NCI-H2081 treated with DMSO at 0.1 percent for 48 hours (cell line): ENCODE data around the gene ROBO1.

Experiments used
- DNase-seq: peaks from one replicate; lab custom pipeline; 2025; lab: John Stamatoyannopoulos, UW

The ROBO1 gene

DNA sequence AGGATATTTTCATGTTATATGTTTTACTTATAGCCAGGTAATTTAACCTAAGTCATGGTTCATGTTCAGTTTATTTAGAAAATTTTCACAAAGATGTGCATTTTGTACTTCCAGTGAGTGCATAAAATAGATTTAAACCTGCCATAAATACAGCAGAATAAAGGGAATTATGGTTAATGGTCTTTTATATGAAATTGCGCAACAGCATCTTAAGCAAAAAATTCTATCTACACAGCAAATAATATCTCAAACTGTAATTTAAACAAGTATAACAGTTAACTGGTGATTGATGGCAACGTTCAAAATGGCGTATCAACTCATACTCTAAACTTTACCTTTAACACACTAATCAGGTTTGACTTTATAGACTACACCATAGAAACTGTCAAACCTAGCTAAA is 97.6 kb downstream of the ROBO1 start:
- no peak for DNase-seq

DNA sequence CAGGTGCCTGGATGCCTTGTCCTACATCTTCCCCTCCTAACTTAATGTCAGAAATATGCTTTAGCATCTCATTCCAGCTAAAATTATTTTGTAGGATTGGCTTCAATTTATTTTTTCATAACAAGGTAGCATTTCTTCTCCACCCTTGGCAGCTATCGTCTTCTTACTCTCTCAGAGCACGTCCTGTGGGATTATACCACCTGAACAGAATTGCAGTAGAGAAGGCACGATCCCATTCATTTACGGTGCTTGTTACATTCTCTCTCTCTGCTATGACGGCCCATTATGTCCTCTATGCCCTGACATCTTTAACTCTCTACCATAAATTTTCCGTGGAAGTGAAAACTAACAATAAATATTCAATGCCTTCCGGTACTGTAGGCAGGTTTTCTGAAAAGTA is 103.3 kb downstream of the ROBO1 start:
- no peak for DNase-seq

DNA sequence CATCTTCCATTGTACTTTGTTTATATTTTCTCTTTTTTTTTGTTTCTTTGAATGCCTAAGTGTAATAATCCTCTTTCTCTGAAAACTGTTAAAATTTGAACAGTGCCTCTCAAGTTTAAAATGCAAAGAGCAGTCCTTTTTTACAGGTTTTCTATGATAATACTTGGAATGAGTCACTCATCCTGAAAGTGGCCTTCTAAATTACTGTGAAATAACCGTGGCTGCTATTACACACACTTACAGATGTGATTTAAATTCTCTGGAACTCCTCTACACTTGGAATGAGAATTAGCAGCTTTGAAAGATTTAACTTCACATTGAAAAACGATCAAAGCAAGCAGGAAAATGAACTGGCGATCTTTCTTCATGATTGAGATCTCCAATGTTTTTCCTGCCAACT is 105.9 kb downstream of the ROBO1 start:
- DNase-seq, result no peak

DNA sequence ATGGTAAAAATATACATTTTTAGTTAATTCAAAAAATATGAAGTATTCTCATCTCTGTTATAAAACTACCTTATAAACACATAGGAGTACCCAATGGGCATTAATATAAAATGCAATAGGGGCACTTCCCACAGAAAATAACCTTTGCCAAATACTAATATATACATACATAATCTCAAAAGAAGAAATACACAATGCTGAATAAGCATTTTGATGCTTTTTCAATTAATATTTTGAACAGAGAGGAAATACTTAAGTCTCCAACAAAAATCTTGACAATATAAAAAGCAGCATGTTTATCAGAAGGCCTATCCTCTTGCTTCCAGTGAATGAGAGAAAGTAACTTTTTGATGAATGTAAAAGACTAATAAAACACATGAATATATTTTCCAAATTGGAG is 110.7 kb downstream of the ROBO1 start:
- DNase-seq, result no peak

DNA sequence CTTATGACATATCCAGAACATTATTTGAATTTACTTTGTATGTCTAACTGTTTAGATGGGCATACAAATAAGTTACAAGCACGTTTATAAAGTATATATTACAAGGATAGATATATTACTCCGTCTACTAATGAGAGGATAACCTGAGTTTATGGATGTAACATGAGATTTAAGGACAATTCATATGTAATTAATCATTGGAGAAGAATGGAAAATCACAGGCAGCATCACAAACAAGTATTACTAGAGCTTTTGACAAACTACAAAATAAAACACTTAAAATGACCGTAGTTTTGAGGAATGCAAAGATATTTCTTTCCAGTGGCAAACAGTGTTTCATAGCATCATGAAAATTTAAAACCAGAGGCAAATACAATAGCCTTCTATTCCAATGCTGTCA is 113.8 kb downstream of the ROBO1 start:
- no peak for DNase-seq

DNA sequence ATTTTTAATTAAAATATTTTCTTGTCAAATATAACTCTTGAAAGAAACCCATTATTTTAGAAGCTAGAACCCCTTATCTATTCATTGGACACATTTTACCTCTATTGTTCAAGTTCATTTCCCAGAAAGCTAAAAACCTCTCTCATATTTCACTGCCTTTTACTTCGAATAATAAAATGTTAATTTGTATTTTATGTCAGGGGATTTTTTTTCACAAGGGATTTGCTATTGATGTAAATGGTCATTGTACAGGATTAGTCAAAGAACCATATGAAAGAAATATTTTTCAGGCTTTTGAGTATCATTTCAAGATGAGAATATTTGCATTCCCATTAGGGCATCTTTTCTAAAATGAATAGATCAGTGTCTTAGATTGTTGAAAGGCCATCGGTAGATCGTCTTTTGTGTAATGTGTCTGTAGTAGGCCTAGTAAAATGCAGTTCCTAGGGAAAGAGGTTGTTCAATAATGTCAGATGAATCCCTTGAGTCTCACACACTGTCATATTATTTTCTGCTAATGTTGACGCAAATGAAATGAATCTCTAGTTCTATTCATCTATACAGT is 114.5 kb downstream of the ROBO1 start:
- no peak for DNase-seq

DNA sequence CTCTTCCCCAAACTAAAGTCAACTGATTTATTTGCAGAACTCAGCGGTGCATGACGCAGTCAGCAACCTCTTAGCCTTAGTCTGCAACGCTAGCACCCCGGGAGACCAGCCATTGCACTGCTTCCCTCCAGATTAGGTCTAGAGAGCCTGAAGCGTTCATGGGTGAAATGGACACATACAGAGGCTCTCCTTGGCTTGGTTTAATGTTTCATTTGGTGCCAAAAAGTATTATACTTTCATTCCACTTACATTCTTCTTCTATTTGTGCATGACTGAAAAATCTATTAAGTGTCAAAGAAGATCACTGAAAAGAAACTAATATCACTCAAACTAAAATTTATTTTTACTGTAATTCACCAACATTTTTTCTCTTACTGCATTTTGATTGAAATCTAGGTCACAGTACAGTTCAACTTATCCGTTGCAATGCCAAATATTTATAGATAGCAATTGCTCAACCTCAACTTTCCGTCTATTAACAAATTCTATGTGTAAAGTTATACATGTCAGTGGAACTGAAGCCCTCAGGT is 116.2 kb downstream of the ROBO1 start:
- DNase-seq, result peak; percentile 2

DNA sequence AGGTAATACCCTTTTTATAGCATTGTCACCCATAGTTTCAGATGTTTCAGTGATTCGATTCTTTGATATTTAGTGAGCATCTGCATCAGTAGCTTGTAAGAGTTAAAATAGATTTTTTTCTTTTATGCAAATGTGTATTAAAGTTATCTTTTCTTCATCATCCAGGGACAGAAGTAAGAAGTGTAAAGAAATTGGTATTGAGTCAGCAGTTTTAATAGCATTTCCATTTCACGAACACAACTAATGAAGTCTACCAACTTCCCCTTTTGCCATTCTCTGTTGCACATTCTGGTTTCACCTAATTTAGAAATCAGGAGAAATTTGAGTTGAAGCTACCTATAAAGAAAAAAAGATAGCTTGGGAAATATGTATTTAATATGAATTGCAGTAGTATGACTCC is 127.9 kb downstream of the ROBO1 start:
- DNase-seq, result no peak

DNA sequence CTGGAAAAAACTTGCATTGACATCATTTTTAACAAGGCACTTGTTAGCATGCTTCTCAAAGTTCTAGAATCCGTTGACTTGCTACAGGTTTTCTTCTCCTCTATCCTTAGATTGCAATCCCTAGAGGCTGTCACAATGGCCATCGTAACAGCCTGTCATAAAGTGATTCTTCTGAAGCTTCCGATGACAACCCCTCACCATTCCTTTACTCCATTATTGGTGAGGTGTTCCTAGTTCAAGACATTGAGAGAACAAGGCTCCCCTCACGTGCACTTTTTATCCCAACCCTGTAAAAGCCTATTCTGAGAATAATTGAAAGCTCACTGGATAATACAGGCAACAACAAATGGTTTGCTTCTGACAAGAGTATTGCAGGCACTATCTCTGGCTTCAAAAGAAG is 131.4 kb downstream of the ROBO1 start:
- no peak for DNase-seq

DNA sequence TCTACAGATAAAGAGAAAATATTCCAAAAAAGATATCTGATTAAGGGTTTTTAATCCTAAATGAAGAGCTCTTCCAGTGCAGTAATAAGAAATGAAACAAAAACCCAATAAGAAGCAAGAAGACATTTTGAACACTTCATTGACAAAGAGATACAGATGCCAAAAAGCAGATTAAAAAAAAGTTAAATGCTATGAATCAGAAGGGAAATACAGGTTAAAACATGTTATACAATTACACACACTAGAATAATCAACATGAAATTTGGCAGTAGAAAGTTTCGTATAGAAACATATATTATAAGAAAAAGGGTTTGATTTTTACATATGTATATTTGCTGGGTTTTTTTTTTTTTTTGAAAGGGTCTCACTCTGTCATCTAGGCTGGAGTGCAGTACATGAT is 135.0 kb downstream of the ROBO1 start:
- no peak for DNase-seq

DNA sequence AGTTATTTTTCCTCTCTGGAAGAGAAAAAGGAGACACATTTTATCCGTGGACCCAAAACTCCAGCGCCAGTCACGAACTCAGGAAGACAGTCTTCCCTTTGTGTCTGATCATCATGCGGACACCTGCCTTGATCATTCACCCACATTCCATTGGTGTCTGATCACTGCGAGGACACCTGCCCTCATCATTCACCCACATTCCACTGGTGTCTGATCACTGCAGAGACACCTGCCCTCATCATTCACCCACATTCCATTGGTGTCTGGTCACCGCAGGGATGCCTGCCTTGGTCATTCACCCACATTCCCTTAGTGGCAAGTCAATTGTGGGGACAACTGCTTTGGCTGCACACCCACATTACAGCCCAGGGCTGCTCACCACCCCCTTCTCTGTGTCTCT is 148.9 kb downstream of the ROBO1 start:
- DNase-seq, result no peak

DNA sequence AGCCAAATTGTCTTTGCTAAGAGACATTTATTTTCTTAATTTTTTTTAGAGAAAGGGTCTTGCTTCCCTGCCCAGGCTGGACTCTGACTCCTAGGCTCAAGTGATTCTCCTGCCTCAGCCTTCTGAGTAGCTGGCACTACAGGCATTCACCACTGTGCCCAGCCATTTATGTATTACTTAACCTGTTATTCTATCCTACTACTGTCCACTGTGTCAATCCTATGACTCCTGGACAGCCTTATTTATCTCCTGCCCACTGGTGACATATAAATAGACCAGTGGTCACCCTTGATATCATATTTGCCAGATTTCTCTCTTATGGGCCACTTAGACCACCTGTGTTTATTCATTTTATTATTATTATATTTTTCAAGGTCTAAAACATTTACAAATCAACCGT is 161.4 kb downstream of the ROBO1 start:
- no peak for DNase-seq

DNA sequence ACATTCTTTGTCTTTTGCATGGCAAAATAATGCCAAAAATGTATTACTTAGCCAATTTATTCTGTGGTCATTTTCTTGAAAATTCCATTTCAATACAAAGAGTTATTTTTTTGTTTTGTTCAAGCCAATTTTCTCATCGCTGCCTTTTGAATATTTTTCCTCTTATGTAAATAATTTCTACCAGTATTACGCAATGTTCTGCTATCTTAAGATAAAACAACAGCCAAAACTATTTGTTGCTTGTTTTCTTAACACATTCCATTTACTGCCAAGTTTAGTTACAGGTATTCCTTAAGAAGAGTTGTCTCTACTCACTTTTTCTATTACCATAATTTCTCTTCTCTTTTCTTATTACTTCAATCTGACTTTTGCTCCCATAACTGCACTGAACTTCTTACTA is 163.1 kb downstream of the ROBO1 start:
- no peak for DNase-seq

DNA sequence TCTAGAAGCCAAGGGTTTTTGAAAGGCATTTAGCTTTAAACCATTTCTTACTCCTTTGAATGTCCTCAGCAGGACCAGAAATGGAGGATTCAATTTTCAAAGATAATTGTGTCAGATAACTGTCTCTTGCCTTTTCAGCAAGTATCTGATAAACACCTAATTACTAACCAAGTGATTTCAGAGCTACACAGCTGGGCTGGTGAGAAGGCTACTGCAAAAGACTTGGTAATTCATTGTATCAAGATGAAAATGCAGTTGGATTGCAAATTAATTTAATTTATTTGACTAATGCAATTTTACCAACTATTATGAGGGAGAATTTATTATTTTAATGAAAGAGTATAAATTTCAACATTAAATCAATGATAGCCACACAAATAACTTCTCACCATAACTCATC is 165.4 kb downstream of the ROBO1 start:
- DNase-seq, result no peak

DNA sequence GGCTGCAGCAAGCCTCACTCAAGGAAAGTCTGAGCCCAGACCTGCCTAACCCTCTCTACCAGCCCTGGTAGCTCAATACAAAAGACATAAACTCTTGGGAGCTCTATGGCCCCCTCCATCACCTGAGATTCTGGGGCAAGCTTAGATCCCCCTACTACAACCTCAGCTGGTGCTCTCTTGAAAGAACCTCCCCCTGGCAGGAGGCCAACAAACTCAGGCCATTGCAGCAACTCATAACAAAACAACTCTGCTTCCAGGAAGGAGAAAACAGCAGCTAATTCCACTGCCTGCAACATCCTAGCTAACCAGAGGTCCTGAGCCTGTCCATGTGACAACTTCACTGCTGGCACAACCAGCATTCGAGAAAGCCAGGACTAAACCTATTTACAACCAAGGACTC is 169.2 kb downstream of the ROBO1 start:
- no peak for DNase-seq

DNA sequence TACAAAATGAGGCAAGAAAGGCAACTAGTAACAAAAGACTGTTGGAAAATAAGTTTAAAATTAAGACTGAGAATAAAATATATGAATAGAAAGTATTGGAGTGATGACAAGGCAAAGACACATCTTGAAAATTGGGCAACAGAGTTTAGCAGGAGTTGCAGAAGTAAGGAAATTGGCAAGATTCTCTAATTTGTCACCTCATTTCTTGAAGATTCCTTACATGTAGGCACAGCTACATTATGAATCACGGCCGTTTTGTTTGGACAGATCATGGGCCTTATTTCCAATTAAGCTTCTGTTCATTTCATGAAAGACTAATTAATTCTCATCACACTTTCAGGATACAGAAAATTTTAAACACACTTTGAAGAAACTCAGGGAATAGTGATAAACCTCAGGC is 170.1 kb downstream of the ROBO1 start:
- DNase-seq, result no peak

DNA sequence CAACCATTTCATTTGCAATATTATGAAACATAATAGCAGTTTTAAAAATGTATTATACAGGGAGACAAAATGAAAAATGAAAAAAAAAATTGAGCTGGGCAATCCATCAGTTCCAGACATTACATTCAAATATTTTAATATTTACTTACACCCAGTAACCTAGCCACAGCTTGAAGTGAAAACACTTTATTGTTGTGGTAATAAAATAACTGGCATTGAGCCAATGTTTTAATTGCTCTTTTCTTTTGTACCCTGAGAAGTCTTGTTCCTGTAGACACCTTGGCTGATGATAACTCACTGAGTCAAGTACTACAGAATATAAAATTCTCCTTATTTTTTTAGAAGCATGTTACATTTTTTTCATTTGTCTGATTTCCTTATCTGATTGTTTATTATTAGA is 180.6 kb downstream of the ROBO1 start:
- no peak for DNase-seq

DNA sequence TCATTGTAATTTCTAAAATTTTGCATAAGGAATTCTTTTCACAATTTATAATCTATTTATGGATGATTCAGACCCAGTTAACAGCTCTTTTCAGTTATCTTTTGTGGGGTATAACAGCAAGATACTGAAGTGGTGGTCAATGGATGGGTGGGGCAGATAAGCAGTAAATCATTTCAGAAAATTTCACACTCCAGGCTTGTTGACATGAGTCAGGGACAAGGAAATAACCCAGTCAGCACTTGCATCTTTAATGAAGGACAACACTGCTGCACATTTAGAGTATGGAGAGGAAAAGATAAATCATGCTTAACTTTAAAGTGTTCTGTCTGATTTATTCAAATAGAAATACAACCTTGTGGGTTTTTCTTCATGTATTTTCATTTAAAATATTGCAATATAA is 181.6 kb downstream of the ROBO1 start:
- DNase-seq, result no peak

DNA sequence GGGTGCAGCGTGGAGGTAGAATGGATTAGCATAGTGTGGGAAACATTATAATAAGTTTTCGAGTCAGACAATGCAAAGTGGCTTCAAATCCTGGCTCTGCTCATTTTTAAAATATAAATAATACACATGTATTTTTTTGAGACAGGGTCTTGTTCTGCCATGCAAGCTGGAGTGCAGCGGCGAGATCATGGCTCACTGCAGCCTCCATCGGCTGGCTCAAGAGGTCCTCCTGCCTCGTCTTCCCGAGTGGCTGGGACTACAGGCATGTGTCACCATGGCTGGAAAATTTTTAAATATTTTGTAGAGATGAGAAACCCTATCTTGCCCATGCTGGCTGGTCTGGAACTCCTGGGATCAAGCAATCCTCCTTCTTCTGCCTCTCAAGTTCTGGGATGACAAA is 194.9 kb downstream of the ROBO1 start:
- DNase-seq, result no peak

DNA sequence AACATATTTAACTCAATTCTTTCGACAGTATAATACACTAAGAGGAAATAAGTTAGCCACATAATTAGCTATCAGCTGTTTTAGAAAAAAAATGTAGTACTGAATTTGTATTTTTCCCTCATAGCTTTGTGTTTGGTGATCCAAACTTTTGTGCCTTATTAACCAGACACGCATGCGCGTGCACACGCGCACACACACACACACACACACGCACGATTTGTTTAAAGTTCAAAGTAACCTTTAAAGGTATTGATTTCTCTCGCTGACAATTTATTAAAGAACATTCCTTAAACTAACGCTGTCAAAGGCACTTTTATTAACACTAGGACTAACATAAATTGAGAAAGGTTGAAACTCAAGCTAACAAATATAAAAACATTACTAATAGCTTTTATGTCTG is 198.9 kb downstream of the ROBO1 start:
- DNase-seq, result no peak

DNA sequence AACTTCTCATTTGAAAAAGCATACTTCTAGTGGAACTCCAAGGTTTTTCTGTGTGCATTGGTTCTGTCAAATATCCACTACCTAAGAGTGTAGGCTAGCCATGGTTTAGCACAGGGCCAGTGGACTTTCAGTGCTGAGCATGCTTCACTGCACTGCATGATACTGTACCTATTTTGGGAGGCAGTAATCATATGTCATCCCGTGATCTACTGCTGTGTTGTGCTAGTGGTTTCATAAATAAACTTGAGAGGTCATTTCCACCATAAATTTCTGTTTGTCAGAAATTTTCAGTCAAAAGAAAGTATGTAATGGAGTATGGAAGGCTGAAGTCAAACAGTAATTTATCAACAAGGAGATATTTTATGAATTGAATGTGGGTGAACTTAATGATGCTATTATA is 203.6 kb downstream of the ROBO1 start:
- DNase-seq, result no peak

DNA sequence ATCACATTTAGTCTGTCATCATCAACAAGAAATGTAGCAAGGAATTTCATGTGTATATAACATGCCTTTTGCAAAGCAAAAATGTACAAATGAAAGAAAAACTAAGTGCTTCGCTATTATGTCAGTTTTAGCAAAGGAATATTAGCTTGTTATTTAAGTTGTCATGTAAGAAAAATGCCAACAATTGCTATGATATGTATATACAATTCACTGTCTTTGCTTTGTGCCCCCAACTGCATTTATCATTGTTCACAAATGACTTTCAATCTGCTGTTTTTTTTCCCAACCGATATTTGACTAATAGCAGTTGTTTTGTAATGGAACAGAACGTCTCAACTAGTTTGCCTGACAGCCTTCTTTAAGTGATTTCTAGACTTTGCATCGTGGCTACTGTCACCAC is 207.1 kb downstream of the ROBO1 start:
- DNase-seq, result no peak

DNA sequence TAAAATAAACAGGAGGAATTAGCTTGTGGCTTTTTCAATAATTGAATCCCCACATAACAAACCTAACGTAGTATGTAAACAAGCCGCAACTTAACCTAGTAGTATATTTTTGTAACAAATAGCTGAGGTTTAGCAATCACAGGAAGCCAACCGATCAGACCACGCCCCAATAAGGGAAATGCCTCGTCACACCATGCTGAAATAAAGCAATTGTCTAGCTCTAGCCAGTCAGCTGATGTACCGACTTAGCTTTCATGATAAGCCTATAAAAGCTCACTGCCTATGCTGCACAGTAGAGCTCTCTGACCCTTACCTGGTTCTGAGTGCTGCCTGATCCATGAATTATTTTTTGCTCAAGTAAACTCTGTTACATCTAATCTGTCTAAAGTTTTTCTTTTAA is 208.9 kb downstream of the ROBO1 start:
- no peak for DNase-seq

DNA sequence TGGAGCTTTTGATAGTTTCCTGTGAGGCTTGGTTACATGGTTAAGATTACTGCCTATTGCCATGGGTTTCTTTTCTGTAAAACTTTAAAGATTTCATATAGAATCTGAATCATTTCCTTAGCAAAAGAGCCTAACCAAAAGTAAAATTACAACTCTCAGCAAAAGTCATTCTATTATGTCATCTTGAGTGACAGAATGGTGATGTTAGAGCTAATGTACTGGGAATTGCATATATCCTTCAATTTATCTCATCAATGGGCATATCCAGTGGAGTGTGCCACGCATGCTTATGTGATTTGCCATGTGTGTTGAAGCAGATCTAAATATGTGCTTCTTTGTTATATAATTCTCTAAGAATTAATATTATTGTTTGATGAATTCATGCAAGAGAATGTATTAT is 212.1 kb downstream of the ROBO1 start:
- DNase-seq, result no peak

DNA sequence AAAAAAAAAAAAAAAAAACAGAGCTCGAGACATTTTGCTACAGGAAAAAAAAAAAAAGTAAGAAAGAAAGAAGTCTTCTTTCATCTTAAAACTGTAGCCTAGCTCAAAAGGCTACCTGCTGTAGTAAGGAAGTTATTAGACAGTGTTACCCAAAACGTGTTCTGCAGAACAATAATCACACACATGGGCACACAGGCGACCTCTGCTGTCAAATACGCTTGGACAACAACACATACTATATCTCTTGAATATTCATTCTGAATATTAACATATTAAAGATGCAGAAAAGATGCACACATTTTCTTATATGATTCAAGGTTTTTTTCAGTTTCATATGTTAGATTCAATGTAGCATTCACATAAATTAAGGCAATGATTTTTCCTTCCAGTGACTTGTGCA is 215.8 kb downstream of the ROBO1 start:
- no peak for DNase-seq
